ENCODE measurements around the gene CFAP97D1.

Gene CFAP97D1

DNA sequence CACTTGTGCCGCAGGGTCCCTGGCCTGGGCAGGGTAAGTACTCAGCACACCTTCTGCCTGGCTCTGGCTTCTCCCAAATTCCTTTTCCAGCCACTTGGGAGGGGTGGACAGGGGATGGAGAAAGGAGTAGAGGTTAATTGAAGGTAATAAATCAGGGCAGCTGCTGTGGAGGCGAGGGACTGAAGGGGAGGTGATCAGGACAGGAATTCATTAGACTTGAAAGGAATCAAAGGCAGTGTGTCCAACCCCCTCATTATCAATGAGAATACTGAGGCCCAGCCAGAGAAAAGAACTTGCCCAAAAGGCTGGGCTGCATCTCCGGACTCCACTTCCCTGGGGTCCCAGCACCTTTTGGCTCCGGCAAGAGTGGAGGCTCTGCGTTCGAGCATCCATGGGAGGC is 24.0 kb upstream of the CFAP97D1 start:
- Mint-ChIP-seq H3K36me3 (ENCODE audit: insufficient read depth) (peaks cover 1% of the 10 kb centered on the region), H3K27me3 (peaks cover 72% of the 10 kb centered on the region), H3K27ac (ENCODE audit: low read depth) (no peak overlapping the region), H3K9me3 (no peaks in the 10 kb centered on the region), H3K4me3 (no peak overlapping the region), H3K4me1 (peaks cover 16% of the 10 kb centered on the region)
- no peak for ATAC-seq (replicated peaks; ENCODE audit: extremely low read depth, poor library complexity, severe bottlenecking)
- no peak for DNase-seq (ENCODE audit: low spot score in 2 of 2)

DNA sequence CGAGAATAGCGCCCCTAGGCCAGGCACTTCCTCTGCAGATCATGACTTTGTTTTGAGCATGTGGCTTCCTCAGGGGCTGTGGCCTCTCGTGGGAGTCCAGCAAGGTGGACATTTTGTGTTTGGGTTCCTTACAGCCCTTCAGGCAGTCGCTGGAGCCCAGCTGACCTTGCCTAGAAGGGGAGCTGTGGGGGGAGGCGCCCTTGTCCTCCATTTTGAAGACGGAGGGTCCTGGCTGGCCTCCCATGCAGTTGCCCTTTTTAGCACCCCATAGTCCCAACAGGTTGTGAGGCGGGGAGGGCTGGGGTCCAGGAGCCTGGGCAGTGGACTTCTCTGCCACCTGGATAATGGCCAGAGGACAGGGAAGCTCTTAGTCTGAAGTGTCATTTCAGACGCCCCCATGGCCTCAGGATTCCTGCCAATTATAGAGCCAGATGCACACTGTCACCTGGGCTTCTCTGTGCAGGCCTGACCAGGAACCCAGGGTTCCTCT is 23.0 kb upstream of the CFAP97D1 start:
- ATAC-seq (replicated peaks; ENCODE audit: extremely low read depth, poor library complexity, severe bottlenecking) (no peak), DNase-seq (ENCODE audit: low spot score in 2 of 2) (no peak)
- no peaks in the 10 kb centered on the region for H3K9me3 Mint-ChIP-seq
- peaks cover 1% of the 10 kb centered on the region for H3K36me3 Mint-ChIP-seq (ENCODE audit: insufficient read depth)
- peaks cover 62% of the 10 kb centered on the region for H3K27me3 Mint-ChIP-seq
- no peak overlapping the region for H3K4me3 Mint-ChIP-seq
- H3K27ac Mint-ChIP-seq (ENCODE audit: low read depth), result no peak overlapping the region
- H3K4me1 Mint-ChIP-seq, result peaks cover 16% of the 10 kb centered on the region

DNA sequence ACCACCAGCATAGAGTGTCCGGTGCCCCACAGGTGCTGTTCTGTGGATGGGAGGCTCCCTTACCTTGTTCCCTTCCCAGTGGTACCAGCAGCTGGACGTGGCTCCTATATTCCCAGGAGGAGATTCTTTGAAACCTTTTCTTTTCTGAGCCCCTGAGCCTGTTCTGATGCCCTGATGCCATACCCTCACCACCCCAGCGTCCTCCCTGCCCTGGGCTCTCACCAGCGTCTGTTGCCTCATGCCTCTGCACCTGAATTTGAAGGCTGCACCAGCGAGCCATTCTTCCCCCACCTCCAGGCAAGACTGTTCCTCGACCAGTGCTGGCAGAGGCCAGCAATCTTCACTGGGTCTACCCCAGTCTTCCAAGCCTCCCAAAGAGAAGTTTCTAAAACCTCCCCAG is 22.1 kb upstream of the CFAP97D1 start:
- no peaks in the 10 kb centered on the region for H3K9me3 Mint-ChIP-seq
- ATAC-seq (replicated peaks; ENCODE audit: extremely low read depth, poor library complexity, severe bottlenecking) (no peak), DNase-seq (ENCODE audit: low spot score in 2 of 2) (no peak)
- peaks cover 9% of the 10 kb centered on the region for H3K4me1 Mint-ChIP-seq
- no peak overlapping the region for H3K27ac Mint-ChIP-seq (ENCODE audit: low read depth)
- no peak overlapping the region for H3K4me3 Mint-ChIP-seq
- H3K36me3 Mint-ChIP-seq (ENCODE audit: insufficient read depth), result peaks cover 1% of the 10 kb centered on the region
- H3K27me3 Mint-ChIP-seq, result peaks cover 53% of the 10 kb centered on the region

DNA sequence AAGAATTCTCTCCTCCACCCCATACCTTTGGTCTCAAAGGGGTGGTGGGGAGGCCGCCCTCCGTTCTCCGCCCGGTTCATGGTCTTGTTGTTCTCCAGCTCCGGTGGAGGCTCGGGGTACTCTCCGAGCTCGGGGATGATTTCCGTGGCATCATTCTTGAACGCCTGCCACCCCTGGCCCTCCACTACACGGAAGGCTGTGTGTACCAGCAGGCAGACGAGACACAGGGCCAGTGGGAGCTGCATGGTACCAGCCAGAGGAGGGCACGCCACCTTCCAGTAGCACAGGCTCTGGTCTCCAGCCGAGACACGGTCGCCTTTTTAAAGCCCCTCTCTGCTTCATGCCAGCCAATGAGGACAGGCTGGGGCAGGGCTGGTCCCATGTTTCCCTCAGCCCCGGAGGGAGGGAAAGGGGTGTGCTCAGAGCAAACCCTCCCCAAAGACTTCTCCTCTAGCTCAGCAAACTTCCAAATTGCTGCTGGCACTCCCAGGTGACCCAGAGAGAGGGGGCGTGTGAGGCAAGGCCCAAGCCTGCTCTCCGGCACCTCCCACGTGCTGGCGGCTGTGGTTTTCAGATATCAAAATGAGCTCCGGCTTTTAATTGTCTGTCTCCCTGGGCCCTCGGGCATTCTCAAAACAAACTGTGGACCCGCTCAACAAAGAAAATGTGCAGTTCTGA is 21.6 kb upstream of the CFAP97D1 start, which contains the start of gene SOST:
SOST (minus strand) TSS at position 295 of the 678 bp plus-strand sequence; CDS start at position 245, 50 bp downstream.
- Mint-ChIP-seq H3K36me3 (ENCODE audit: insufficient read depth) (peaks cover 1% of the 10 kb centered on the region), H3K9me3 (no peaks in the 10 kb centered on the region), H3K4me3 (no peak within 1 kb of the TSS), H3K27ac (ENCODE audit: low read depth) (no peak within 1 kb of the TSS), H3K4me1 (peaks cover 5% of the 10 kb centered on the region), H3K27me3 (peaks cover 48% of the 10 kb centered on the region)
- ATAC-seq (replicated peaks; ENCODE audit: extremely low read depth, poor library complexity, severe bottlenecking), result no peak
- DNase-seq (ENCODE audit: low spot score in 2 of 2), result no peak

DNA sequence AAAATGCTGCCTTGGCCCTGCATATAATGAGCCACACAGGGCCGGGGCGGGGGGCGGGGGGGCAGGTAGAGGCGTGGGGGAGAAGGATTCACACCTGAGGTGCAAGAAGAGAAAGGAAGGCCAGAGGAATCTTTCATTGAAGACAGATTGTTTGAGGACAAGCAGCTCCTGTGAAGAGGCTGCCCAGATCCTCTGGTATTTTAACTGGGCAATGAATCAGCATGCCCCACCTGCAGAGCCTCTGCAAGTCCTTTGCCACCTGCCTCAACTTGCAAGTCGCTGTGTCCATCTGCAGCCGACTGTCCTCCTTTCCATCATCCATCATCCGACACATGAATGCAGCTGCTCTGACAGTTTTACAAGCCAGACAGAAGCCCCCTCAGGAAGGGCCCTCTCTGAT is 20.4 kb upstream of the CFAP97D1 start:
- DNase-seq (ENCODE audit: low spot score in 2 of 2) (no peak), ATAC-seq (replicated peaks; ENCODE audit: extremely low read depth, poor library complexity, severe bottlenecking) (no peak)
- Mint-ChIP-seq H3K9me3 (no peaks in the 10 kb centered on the region), H3K27ac (ENCODE audit: low read depth) (no peak overlapping the region), H3K4me1 (no peaks in the 10 kb centered on the region), H3K27me3 (peaks cover 40% of the 10 kb centered on the region), H3K4me3 (no peak overlapping the region), H3K36me3 (ENCODE audit: insufficient read depth) (peaks cover 1% of the 10 kb centered on the region)

DNA sequence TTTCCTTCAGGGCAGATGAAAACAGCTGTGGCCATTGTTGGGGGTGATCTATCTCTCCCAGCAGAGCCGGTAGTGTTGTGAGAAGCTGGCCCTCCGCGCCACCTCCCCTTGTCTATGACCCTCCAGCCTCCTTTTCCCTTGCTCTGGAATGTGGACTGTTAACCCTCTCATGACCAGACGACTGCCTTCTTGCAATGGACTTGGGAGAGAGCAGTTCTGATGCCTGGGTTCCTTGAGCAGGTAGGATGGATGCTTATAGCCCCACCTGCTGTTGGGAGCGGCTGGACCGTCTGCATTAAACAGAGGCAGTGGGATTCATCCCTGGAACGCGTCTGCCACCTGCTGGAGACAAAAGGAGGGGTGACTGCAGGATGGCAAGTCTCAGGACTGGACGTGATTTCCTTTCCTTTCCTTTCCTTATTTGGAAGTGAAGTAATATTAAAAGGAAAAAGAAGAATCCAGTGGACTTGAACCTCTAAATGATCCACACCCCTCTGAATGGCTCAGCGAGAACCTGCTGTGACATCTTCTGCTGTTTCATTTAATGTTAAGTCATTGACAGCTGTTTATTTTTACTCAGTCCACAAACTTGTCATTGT is 19.9 kb upstream of the CFAP97D1 start:
- peaks cover 39% of the 10 kb centered on the region for H3K27me3 Mint-ChIP-seq
- ATAC-seq (replicated peaks; ENCODE audit: extremely low read depth, poor library complexity, severe bottlenecking) (peak; percentile 56), DNase-seq (ENCODE audit: low spot score in 2 of 2) (peak; percentile 79 to 81)
- H3K4me3 Mint-ChIP-seq, result no peak overlapping the region
- H3K9me3 Mint-ChIP-seq, result no peaks in the 10 kb centered on the region
- H3K4me1 Mint-ChIP-seq, result no peaks in the 10 kb centered on the region
- no peak overlapping the region for H3K27ac Mint-ChIP-seq (ENCODE audit: low read depth)
- H3K36me3 Mint-ChIP-seq (ENCODE audit: insufficient read depth), result peaks cover 1% of the 10 kb centered on the region

DNA sequence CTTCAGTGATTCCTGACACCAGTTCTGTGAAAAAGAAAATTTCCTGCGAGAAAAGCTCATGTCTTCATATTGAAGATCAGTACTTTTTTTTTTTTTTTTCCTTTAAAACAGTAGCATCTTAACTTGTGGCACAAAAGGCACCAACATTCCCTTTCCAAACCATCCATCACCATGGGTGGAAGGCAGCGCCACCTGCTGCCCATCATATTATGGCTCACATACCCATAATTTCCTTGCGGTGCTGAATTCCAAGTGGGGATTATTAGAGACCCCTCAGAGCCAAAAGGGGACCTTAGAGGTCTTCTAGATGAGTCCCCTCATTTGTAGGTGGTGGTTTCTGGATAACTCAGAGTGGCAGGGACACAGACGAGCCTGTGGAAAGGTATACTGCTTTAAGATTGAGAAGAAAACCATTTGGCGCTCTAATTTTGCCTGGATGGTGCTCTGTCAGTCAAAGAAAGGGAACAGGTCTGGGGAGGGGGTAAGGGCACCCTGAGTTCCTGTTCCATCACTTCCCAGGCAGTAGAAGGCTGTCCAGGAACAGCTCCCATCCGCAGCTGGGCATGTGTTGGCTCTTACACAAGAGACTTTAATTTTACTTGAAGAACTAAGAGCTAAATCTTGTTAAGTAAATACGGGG is 13.7 kb upstream of the CFAP97D1 start:
- Mint-ChIP-seq H3K9me3 (no peaks in the 10 kb centered on the region), H3K4me1 (no peaks in the 10 kb centered on the region), H3K27ac (ENCODE audit: low read depth) (no peak overlapping the region), H3K36me3 (ENCODE audit: insufficient read depth) (peaks cover 2% of the 10 kb centered on the region), H3K4me3 (no peak overlapping the region), H3K27me3 (no peaks in the 10 kb centered on the region)
- DNase-seq (ENCODE audit: low spot score in 2 of 2) (peak in 1 of 2 donors; percentile 40), ATAC-seq (replicated peaks; ENCODE audit: extremely low read depth, poor library complexity, severe bottlenecking) (no peak)

DNA sequence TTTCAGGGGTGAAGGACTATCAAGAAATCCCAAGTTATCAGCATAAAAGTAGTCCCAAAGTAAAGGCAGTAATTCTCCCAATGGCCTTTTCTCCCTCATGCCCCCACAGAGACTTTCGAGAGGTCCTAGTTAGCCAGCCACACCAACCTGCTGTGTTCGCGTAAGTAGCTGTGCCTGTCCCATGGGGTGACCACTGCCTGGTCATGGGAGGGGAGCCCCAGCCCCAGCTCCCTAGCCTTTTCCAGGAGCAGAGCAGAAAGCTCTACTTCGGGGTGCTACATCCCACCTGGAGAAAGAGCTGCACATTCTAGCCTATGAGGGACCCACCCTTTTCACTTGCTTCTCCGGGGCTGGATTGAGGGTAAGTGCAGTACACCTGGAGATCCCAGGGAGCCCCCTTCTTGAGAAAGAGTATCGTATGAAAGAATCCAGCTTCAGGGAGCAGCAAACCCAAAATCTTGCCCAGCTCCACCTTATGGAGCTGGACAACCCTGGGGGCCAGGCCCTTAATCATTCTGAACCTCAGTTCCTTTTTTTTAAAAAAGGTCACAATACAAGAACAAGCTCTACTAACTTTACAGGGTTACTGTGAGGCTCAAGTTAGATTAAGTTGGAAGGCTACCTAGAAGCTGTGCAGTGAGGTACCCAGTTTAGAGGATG is 13.1 kb upstream of the CFAP97D1 start:
- H3K27ac Mint-ChIP-seq (ENCODE audit: low read depth), result no peak overlapping the region
- peaks cover 2% of the 10 kb centered on the region for H3K36me3 Mint-ChIP-seq (ENCODE audit: insufficient read depth)

DNA sequence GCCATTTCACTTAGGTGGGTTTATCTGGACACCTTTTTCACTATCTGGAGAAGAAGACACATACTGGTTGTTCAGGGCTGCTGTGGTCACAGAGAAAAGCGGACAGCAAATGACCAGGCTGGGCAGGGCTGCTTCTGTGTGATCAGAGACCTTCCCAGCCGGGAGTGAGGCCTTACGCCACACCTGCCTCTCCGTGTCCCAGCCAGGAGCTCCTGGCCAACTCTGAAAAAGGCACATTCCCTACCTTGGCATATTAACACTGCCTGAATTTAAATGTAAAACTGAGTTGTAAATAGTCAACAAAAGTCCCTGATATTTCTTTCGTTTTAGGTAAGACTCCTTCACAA is 12.5 kb upstream of the CFAP97D1 start:
- Mint-ChIP-seq H3K27me3 (no peaks in the 10 kb centered on the region), H3K36me3 (ENCODE audit: insufficient read depth) (peaks cover 2% of the 10 kb centered on the region), H3K4me3 (no peak overlapping the region), H3K27ac (ENCODE audit: low read depth) (no peak overlapping the region), H3K9me3 (no peaks in the 10 kb centered on the region), H3K4me1 (peaks cover 4% of the 10 kb centered on the region)
- ATAC-seq (replicated peaks; ENCODE audit: extremely low read depth, poor library complexity, severe bottlenecking) (no peak), DNase-seq (ENCODE audit: low spot score in 2 of 2) (no peak)

More for the DNA sequence above, 13.1 kb upstream of the CFAP97D1 start:
- Mint-ChIP-seq H3K4me1 (no peaks in the 10 kb centered on the region), H3K9me3 (no peaks in the 10 kb centered on the region), H3K4me3 (no peak overlapping the region), H3K27me3 (no peaks in the 10 kb centered on the region)
- DNase-seq (ENCODE audit: low spot score in 2 of 2) (no peak), ATAC-seq (replicated peaks; ENCODE audit: extremely low read depth, poor library complexity, severe bottlenecking) (no peak)

DNA sequence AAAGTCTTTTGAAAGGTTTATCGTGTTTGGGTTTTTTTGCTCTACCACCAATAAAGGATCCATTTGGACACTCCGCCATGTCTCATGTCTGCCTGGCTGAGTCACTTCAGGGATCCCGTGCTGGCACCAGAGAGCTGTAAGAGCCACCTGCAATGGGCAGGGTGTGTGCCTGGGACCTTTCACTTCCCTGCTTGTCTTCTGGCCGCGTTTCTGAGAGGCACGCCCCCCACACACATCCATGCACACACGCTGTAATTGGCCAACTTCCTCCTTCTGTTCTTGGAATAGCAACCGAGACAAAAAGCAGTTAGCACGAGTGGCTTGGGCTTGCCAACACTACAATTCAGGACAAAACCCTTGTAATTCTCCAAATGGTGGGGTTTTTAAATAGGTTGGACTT is 11.9 kb upstream of the CFAP97D1 start:
- Mint-ChIP-seq H3K9me3 (no peaks in the 10 kb centered on the region), H3K27me3 (no peaks in the 10 kb centered on the region), H3K4me3 (no peak overlapping the region), H3K27ac (ENCODE audit: low read depth) (no peak overlapping the region), H3K36me3 (ENCODE audit: insufficient read depth) (peaks cover 6% of the 10 kb centered on the region), H3K4me1 (peaks cover 11% of the 10 kb centered on the region)
- DNase-seq (ENCODE audit: low spot score in 2 of 2), result no peak
- ATAC-seq (replicated peaks; ENCODE audit: extremely low read depth, poor library complexity, severe bottlenecking), result no peak

DNA sequence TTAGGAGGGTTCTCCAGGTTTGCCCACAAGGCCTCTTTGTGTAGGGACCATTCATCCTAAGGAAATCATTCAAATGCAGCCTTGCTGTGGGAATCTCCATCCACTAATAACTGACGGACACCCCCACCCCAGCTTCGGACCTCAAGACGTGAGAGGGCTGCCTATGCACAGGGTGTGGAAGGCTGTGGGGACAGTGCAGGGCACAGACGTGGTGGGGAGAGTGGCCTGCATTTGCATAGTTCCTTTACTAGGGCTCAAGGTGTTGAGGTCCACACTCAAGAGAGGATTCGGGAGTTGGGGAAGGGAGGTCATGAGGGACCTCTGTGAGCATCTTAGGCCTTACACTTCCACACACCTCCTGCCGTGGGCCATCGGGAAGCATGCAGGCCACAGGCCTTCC is 11.3 kb upstream of the CFAP97D1 start:
- Mint-ChIP-seq H3K4me3 (no peak overlapping the region), H3K27ac (ENCODE audit: low read depth) (no peak overlapping the region)

DNA sequence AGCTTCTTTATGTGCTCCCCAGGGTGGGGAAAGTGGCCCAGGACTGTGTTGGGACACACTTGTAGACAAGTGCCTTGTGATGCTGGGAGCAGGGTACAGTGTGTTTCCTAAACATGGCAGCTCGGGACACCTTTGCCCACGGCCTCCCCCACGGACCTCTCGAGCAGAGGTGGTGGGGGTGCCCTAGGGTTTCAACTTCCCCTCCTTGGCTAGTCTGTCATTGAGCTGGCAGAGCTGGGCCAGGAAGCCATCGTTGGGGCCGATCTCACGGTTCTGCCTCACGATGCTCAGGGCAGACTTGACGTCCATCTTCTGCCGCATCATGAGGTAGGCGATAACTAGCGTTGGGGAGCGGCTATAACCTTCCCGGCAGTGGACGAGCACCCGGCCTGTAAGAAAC is 10.8 kb upstream of the CFAP97D1 start:
- peaks cover 13% of the 10 kb centered on the region for H3K4me1 Mint-ChIP-seq
- H3K4me3 Mint-ChIP-seq, result no peak overlapping the region
- no peaks in the 10 kb centered on the region for H3K27me3 Mint-ChIP-seq
- no peak overlapping the region for H3K27ac Mint-ChIP-seq (ENCODE audit: low read depth)
- peaks cover 8% of the 10 kb centered on the region for H3K36me3 Mint-ChIP-seq (ENCODE audit: insufficient read depth)
- ATAC-seq (replicated peaks; ENCODE audit: extremely low read depth, poor library complexity, severe bottlenecking), result no peak
- H3K9me3 Mint-ChIP-seq, result no peaks in the 10 kb centered on the region
- DNase-seq (ENCODE audit: low spot score in 2 of 2), result no peak

More for the DNA sequence above, 11.3 kb upstream of the CFAP97D1 start:
- peaks cover 13% of the 10 kb centered on the region for H3K4me1 Mint-ChIP-seq
- H3K27me3 Mint-ChIP-seq, result no peaks in the 10 kb centered on the region
- no peak for ATAC-seq (replicated peaks; ENCODE audit: extremely low read depth, poor library complexity, severe bottlenecking)
- peaks cover 6% of the 10 kb centered on the region for H3K36me3 Mint-ChIP-seq (ENCODE audit: insufficient read depth)
- DNase-seq (ENCODE audit: low spot score in 2 of 2), result no peak
- H3K9me3 Mint-ChIP-seq, result no peaks in the 10 kb centered on the region

Measured in central memory CD8-positive, alpha-beta T cell (primary cell).